HG02870 (cell line): Measurements from ENCODE around the gene ODC1.
A peak's percentile ranks its signal among the peaks of the same experiment; 100 is the strongest.

Source experiments
- ATAC-seq: cut with Tn5 transposase; IDR thresholded peaks from one replicate; pipeline ENCODE4 v1.9.1; 2021; ENCODE audit warnings: mild to moderate bottlenecking, moderate library complexity; ENCODE audit not compliant: unreplicated experiment

ODC1 gene

DNA sequence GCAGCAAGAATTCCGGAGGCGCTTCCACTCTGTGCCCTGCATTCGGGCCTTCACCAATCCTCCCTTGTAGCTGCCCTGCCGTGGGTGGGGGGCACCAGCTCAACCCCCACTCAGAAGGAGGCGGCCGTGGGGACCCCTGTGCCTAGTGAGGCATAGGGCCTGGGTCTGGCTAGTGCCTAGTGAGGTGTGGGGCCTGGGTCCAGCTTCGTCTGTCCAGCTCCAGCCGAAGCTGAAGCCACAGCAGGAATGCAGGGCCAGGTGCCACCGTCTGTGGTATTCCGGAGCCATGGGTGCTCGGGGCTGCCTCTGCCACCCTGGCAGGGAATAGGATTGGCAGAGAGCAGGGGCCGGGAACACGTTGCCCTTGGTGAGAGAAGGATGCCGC is 12.3 kb downstream of the ODC1 start:
- no peak for ATAC-seq

DNA sequence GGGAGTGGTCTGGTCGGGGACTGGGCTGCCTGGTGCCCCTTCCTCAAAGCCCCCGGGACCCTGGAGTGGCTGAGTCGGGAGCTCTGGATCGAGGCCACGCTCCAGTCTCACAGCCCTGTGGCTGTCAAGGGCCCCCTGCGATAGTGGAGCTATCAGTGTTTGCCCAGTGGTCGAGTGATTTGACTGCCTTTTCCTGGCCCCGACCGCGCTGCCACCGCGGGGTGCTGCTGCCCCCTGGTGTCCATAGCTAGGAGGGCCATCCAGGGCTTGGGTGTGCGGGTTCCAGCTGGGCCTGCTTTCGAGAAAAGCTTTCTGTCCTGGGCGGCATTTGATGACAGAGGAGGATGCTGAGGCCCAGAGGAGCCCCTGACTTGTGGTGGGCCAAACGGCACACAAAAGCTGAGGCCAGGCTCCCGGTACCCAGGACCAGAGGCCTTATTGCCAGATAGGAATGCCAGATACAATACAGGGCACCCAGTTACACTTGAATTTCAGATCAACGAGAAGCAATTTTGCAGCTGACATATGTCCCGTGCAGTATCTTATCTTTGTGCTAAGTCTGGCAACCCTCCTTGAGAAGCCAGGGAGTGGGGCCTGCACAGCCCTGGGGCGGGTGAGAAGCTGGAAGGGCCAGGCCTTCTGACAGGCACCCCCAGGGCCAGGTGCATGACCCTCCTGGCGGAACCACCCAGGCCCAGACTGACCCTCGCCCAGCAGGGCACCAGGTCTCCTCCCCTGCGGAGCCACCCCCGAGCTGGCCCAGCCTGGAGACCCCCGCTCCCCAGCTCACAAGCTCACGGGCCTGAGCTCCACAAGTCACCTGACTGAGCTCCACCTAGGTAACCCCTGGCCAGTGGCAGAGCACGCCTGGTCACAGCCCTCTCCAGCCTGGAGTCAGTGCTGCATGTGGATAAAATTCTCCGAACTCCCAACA is 13.0 kb downstream of the ODC1 start:
- peak; percentile 45 for ATAC-seq

DNA sequence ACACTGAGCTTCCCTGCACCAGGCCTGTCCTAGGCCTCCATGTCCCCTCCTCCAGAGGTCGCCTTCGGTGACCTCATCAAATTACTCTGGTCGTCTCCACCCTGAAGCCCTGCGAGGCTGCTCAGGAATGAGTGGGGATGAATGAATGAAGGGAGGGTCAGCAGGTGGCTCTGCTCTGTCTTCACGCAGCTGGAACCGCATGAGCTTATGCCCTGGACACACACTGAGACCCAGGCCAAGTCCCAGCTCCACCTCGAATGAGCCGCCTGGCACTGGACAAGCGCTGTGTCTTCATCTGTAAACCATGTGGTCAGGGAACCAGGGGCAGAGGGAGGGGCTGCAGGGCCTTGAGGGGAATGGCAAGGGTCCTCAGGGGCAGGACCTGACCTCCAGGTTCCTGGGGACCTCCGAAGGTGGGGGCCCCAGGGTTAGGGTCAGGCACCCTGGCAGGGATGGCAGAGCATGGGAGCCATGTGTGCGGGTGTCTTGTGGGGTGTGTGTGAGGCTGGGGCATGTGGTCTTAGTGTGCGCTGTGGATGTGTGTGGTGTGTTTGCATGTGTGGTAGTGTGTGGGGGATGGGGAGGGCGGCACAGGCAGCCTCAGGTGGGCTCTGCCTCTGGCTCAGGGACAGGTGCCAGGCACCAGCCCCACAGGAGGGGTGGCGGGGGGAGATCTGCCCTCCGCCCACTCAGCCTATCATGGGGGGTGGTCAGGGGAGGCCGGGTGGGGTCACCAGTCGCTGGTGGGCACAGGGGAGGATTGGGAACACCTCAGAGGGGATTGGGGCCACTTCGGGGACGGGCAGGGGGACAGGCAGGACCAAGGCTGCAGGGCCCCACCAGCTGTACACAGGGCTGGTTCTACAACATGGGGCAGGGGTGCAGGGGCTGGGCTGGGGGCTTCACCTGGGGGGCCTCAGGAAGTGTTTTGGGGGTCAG is 13.9 kb downstream of the ODC1 start:
- ATAC-seq = no peak

DNA sequence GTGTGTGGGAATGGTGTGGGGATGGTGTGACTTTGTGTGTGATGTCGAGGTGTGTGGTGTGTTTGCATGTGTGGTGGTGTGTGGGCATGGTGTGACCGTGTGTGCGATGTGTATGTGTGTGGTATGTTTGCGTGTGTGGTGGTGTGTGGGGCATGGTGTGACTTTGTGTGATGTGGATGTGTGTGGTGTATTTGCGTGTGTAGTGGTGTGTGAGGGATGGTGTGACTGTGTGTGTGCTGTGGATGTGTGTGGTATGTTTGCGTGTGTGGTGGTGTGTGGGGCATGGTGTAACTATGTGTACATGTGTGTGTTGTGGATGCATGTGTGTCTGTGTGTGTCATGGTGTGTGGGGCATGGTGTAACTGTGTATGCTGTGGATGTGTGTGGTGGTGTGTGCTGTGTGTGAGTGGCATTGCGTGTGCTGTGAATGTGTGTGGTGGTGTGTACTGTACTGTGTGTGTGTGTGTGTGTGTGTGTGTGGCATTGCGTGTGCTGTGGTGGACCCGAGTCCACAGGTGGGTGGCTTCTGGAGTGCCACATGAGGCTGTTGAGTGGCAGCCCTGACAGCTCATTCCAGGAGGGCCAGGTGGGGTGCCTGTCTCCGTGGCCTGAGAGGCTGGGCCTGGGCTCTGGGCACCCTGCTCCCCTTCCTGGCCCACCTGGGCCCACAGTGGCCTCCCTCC is 14.7 kb downstream of the ODC1 start:
- ATAC-seq = no peak

DNA sequence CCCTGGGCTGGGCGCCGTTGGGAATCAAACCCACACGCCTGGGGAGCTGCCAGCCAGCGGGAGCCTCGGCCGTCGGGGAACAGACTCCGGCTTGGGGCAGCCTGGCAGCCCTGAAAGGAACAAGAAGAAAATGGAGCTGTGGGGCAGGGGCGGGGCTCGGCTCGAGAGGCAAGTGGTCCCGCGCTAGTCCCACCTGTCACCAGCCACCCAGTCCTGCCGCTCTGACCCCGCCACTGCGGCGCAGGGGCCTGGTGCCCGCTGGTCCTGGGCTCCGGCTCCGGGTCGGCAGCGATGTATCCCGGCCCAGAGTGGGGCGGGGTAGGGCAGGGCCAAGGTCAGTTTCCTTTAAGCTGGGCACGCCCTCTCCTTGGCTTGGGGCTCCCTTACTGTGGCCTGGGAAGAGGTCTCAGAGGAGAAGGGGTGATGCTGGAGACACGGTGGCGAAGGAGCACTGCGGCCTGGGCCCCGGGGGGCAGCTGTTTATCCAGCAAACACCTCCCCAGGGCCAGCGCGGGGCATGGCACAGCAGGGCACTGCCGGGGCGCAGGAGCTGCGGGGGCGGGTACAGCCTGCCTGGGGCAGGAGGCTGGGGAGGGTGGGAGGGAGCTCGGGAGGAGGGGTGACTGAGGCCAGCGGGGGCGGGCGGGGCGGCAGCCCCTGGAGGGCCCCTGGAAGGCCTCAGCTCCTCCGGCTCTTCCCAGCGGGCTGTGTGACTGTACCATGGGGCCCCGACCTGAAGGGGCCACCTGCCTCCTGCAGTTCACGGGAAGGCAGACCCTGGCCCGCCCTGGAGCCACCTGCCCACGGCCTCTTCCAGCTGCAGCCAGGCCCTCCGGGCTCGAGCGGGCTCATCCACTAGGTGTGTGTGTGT is 15.6 kb downstream of the ODC1 start:
- peak; percentile 58 for ATAC-seq

DNA sequence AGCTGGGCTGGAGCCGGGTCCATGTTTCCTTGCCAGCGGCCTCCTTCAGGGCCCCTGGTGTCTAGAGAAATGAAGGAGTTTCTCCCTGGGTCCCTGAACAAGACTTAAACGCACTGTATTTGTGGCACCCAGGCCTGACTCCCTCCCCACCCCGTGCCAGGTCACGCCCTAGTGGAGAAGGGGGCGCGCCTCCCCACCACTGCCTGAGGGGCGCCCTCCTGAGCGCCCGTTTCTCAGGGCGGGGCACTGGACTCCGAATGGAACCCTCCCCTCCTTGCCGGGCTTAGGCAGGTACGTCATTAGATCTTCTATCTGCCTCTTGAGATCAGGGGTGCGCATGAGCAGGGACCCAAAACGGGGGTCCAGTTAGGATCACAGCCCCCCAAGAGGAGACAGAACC is 16.3 kb downstream of the ODC1 start:
- no peak for ATAC-seq

DNA sequence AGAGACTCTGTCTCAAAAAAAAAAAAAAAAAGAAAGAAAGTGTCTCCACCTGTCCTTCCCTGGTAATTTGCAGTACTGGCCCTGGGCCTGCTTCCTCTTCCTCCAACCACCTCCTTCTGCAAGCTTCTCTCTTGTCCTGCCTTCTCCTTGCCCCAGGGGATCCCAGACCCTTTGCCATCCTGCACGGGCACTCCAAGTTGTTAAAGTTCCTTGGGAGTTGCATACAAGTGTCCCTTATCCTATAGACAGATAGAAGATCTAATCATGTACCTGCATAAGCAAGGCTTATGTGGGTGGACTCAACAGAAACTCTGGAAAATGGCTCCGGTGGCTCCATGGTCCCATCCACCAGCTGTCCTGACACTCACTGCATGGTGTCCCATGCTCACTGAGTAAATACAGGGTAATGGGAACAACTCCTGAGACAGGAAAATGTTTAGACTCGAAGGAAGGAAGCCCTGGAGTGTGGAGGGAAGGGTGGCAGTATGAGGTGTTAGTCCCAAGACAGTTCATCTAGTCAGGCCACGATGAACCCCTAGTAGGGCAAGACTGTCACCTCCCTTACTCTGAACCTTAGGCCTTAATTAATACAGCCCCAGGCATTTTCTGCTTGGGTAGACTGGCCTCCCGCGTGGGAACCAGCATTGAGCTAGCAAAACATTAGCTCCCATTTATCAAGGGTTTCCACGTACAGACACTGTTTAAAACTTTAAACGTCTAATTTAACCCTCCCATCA is 17.1 kb downstream of the ODC1 start:
- no peak for ATAC-seq

DNA sequence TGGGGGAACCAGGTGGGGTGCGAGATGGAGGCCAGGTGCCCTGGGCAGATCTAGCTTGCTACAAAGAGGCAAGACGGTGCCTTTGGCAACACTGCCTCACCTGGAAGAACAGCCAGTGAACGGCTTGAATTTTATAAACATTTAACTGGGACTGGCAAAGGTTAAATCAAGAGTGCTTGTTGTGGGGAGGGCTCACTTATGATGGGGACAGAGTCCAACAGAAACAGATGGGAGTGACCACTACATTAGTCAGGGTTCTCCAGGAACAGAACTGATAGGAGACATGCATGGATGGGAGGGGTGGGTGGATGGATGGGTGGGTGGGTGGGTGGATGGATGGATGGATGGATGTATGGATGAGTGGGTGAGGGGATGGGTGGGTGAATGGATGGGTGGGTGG is 19.2 kb downstream of the ODC1 start:
- no peak for ATAC-seq

DNA sequence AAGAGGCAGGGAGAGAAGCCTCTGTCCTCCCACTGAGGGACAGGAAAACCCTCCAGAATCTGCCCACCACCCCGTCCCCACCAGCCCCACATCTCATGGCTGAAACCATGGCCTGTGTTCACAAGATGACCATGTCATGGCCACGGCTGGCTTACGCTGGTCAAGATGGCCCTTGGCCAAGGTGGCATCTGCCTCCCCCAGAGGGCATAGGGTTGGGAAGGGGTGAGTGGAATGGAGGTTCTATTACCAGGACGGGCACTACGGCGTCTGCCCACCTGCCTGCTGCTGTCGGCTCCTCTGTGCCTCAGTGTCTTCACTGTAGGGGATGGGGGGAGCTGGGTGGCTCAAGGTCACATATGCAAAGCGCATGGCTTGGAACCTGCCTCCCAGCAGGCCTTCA is 19.8 kb downstream of the ODC1 start:
- ATAC-seq = no peak

DNA sequence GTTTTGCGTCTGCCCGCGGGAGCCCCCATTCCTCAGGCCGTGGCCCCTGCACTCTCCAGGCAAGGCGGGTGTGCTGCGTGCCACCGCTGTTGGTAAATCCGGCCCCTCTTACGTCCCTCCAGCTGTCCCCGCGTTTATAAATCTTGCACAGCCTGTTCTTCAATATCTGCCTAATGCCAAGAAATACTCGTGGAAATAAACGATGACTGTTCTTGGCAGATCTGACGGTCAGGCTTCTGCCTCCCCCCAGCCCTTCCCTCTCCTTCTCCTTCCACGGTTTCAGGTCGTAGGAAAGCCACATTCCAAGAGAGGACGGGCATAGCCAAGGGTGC is 20.5 kb downstream of the ODC1 start:
- ATAC-seq = no peak

DNA sequence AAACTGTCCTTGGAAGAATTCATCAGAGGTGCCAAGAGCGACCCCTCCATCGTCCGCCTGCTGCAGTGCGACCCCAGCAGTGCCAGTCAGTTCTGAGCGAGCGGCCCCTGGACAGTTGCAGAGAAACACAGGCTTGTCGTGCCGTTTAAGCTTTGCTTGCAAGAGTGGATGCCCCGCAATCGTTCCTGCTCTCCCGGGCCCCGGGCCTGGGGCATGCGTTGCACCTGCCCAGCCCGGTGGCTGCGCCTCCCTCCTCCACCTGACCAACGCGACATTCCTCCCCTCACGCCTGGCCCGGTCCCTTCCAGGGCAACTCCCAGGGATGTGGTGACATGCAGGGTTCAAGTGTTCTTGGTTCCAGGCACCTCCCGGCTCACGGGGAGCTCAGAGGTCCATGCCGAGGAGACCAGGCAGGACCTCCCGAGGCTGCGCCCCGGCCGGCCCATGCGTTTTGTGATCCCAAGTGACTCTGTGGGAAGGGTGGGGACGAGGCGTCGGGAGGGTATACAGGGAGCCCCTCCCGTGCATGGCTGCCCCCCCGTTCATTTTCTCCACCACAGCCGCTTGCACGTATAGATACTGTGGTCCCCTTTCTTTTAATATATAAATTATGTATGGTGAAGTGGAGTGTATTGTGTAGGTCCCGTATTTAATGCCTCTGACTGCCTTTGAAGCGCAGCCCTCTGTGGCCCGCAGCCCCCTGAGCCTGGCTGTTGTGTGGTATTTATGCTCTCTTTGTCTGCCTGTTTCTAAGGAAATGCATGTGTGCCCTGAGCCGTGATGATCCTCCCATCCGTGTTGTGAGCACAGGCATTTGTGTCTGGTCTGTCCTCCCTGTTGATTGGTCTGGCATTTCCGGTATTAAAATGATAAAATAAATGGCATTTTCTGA is 21.2 kb downstream of the ODC1 start:
- ATAC-seq = no peak

DNA sequence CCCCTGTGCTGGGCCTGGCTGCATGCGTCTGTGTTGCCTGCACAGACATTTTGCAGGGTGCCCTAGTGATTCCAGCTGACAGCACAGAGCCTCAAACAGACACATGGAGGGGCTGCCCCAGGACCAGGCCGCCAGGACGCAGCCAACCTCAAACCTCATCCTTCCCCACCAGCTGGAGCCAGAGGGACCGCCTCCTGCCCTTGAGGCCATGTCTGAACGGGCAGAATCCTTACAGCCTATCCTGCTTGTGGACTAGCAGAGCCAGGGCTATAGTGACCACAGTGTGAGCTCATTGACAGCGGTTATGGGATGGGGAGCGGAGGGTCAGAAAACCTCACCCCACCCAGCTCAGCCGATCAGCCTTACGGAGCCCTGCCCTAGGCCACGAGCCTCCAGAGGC is 22.4 kb downstream of the ODC1 start:
- no peak for ATAC-seq

DNA sequence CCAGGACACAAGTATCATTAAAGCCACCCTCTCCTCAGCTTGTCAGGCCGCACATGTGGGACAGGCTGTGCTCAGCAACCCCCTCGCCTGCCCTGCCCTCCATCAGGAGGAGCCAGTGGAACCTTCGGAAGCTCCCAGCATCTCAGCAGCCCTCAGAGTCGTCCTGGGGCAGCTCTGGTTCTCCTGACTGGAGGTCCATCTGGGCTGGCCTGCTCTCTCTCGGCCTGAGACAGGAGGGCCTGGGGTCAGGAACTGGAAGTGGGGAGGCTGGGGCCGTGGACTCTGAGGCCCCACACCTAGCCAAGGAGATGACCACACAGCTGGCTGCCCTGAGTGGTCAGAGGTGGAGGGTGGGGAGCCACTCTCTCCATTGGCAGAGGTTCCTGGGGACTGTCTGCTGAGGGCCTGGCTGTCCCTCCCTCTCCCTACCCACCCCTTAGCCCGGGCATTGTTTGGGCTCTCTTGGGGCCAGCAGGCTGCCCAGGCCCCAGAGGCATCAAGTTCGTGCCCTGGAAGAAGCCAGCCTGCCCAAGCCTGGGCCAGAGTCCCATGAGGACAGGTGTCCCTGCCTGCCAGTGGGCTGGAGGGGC is 23.1 kb downstream of the ODC1 start:
- ATAC-seq = no peak

DNA sequence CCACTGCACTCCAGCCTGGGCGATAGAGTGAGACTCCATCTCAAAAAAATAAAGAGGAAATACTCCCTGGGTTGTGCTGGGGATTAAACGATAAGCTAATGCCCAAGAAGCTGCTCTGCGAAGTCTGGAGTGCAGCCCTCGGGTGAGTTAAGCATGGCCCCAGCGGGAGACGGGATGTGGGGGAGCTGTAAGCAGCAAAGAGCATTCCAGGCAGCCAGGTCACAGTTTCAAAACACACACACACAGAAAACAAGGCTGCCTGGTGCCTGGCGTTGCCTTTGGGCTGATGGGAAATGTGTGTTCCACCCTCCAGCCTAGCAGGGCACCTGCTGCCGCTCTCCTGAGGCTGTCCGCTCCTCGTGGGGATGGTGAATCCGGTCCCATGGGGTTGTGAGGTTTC is 24.1 kb downstream of the ODC1 start:
- ATAC-seq = no peak

DNA sequence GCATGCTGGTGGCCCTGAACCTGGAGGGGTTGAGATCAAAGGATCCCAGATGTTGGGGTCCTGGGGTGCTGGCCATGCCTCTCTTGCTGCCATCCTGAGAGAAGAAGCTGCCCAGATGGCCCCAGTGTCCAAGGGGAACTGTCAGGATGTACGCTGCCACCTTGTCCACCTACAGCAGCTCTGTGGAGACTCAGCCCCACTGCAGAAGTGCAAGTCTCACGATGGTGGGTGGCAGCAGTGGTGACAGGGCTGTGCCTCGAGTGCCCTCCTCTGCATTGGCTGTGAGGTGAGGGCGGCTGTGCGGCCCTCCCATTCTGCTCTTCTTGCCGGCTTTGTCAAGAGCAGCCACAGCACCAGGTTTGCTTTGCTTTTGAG is 24.7 kb downstream of the ODC1 start:
- ATAC-seq = no peak

DNA sequence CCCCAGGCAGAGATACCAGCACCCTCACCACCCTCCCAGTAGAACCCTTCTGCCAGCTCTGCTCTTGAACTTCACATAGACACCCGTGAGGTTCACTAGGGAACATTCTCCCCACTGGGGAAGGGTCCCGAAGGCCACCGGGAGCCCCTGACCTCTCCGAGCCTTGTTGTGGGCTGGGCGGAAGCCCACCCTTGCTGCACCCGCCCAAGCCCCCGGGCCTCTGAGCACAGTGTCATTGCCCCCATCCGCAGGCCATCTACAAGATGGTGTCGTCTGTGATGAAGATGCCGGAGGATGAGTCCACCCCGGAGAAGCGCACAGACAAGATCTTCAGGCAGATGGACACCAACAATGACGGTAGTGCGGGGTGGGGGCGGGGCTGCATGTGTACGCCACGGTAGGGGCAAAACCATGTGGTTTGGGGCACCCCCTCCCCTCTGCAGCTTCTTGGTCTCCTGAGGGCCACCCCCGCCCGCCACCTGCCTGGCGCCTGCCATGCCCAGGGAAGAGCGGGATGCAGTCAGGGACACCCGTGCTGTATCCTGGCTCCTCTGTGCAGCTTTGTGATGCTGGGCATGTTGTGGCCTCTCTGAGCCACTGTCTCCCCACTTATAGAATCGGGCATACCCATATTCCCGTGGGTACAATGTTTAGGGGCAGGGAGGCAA is 25.3 kb downstream of the ODC1 start:
- ATAC-seq = no peak

DNA sequence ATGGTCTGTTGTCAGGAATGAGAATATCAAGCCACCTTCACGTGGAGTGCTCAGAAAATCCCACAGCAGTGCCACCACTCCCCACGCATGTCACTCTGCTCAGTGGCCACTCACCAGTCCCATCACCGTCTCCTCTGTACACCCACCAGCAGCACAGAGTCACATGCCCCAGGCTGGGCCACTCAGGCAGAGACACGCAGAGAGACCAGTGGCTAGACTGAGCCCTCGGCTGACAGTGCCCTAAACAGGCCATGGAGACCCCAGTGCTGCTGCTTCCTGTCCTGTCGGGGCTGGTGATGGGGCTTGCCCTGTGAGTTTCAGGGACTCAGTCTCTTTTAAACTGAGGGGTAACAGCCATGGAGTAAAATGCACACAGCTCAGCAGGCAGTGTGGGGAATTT is 25.9 kb downstream of the ODC1 start:
- no peak for ATAC-seq
